ENCODE data around the gene NUP188. TPM values are rescaled to one million over a fixed set of nuclear protein-coding genes. Genes with fewer than 3 reads are reported as not detected.

The NUP188 gene
- total and polyA plus RNA-seq, 12 donors: 12.7 to 27.3 (median 19.9) TPM

GRCh38 chr9:128916745-128917144, 30.8 kb upstream of the NUP188 start:
- Histone ChIP-seq H3K4me3 (no peak overlapping the region), H3K27ac (peak overlapping the region; percentile 76 to 92 (median 84)), H3K4me1 (peaks cover 51 to 97% (median 87%) of the 10 kb centered on the region in 9 donors), H3K9me3 (no peaks in the 10 kb centered on the region), H3K36me3 (peaks cover 0 to 46% (median 9%) of the 10 kb centered on the region in 9 donors), H3K27me3 (no peaks in the 10 kb centered on the region)
- DNase-seq (no peak), ATAC-seq (peak in 1 of 8 donors; percentile 14)
- intact Hi-C loops (cut with DNase I): loop anchor here in 3 of 10 donors (2.0 to 5.0 kb wide), 2 partner anchors 34 kb away; partner anchors contain the start of genes LRRC8A (in 3 of the 3) and KYAT1 (in 2 of the 3)
- 79 to 86% methylated on average over 11 of the region's 11 CpGs for WGBS, 2 donors
- TF ChIP-seq CTCF (IDR thresholded peaks at IDR 0.05): no peak

- no peak for TF ChIP-seq CTCF (IDR thresholded peaks at IDR 0.05)
- intact Hi-C loops (cut with DNase I): loop anchor here in 3 of 10 donors (2.0 to 5.0 kb wide), 2 partner anchors 34 to 35 kb away; partner anchors contain the start of genes LRRC8A (in 3 of the 3) and KYAT1 (in 2 of the 3)
- no peak overlapping the region for H3K4me3 ChIP-seq
- DNase-seq (peak; percentile 84 to 85), ATAC-seq (peak; percentile 40 to 64 (median 50))
- peaks cover 0 to 46% (median 9%) of the 10 kb centered on the region in 9 donors for H3K36me3 ChIP-seq
- H3K9me3 ChIP-seq: no peaks in the 10 kb centered on the region
- H3K4me1 ChIP-seq: peaks cover 46 to 97% (median 87%) of the 10 kb centered on the region in 9 donors
- WGBS, 2 donors: 48 to 51% methylated on average over 26 of the region's 26 CpGs
- H3K27me3 ChIP-seq: no peaks in the 10 kb centered on the region
- H3K27ac ChIP-seq: peak overlapping the region; percentile 76 to 92 (median 84)
These were observed 30.2 kb upstream of the NUP188 start for GRCh38 chr9:128917151-128917849.

- Histone ChIP-seq H3K27ac (peak overlapping the region in 8 of 10 donors; percentile 28 to 94 (median 87)), H3K36me3 (peaks cover 0 to 46% (median 9%) of the 10 kb centered on the region in 9 donors), H3K27me3 (no peaks in the 10 kb centered on the region), H3K4me1 (peaks cover 30 to 90% (median 75%) of the 10 kb centered on the region in 9 donors), H3K4me3 (no peak overlapping the region), H3K9me3 (no peaks in the 10 kb centered on the region)
- DNase-seq (no peak), ATAC-seq (no peak)
- 59 to 65% methylated on average over 2 of the region's 2 CpGs for WGBS, 2 donors
- intact Hi-C loops (cut with DNase I): loop anchor here in 2 of 10 donors (5.0 kb wide), 1 partner anchor 37 kb away; the partner anchor contains the start of genes KYAT1 (in 2 of the 2) and LRRC8A (in 2 of the 2)
- no peak for TF ChIP-seq CTCF (IDR thresholded peaks at IDR 0.05)
These were observed 28.6 kb upstream of the NUP188 start for GRCh38 chr9:128918921-128919320.

- Histone ChIP-seq H3K27ac (peak overlapping the region; percentile 6 to 94 (median 84)), H3K36me3 (peaks cover 0 to 42% (median 9%) of the 10 kb centered on the region in 9 donors), H3K9me3 (no peaks in the 10 kb centered on the region), H3K27me3 (no peaks in the 10 kb centered on the region), H3K4me1 (peaks cover 29 to 84% (median 69%) of the 10 kb centered on the region in 9 donors), H3K4me3 (no peak overlapping the region)
- ATAC-seq (no peak), DNase-seq (no peak)
- intact Hi-C loops (cut with DNase I): loop anchor here in 4 of 10 donors (1.0 to 5.0 kb wide), 2 partner anchors 37 kb away; partner anchors contain the start of genes LRRC8A (in 4 of the 4) and KYAT1 (in 3 of the 4)
- TF ChIP-seq CTCF (IDR thresholded peaks at IDR 0.05): no peak
- 80 to 81% methylated on average over 14 of the region's 14 CpGs for WGBS, 2 donors
These were observed 28.0 kb upstream of the NUP188 start for GRCh38 chr9:128919402-128920089.
